Vagina (tissue), 2 donors: ENCODE measurements around the gene PML. TPM values are rescaled to one million over a fixed set of nuclear protein-coding genes. Genes with fewer than 3 reads are reported as not detected.
"Not testable (repeated sequence)": the region's sequence is repeated elsewhere in the genome, so short reads cannot be mapped to it uniquely, and the experiment has no call there.

Experiments
- DNase-seq, 2 donors: peaks; one replicate each; pipeline ENCODE4 v3.0.0-alpha.2; 2017; ENCODE audit errors: extremely low spot score in 2 of 2
- H3K27ac ChIP-seq: fragments of 200-600 bp; sonication (generic); one replicate; pipeline ENCODE4 v1.5.1; 2019
- H3K27me3 ChIP-seq: fragments of 200-600 bp; sonication (generic); one replicate; pipeline ENCODE4 v1.5.1; 2019
- H3K36me3 ChIP-seq, 2 donors: fragments of 200-600 bp; sonication (generic); one replicate each; pipeline ENCODE4 v1.5.1; 2017 to 2019
- H3K4me1 ChIP-seq: fragments of 200-600 bp; sonication (generic); one replicate; pipeline ENCODE4 v1.5.1; 2019
- H3K4me3 ChIP-seq, 2 donors: fragments of 200-600 bp; sonication (generic); 1 replicate in 1 of 2; 2 replicates in 1 of 2; pipeline ENCODE4 v1.5.1; 2016 to 2019
- H3K9me3 ChIP-seq: fragments of 200-600 bp; sonication (generic); one replicate; pipeline ENCODE4 v1.5.1; 2019
- POLR2A ChIP-seq, 2 donors: fragments of 450-650 bp; IDR thresholded peaks; one replicate each; pipeline ENCODE4 v1.6.1; 2017; ENCODE audit warnings: antibody characterized with exemption in 2 of 2, mild to moderate bottlenecking in 2 of 2, moderate library complexity in 2 of 2
- POLR2AphosphoS5 ChIP-seq, 2 donors: sonication (generic); formaldehyde crosslinking; IDR thresholded peaks; one replicate each; pipeline ENCODE4 v1.9.0; 2017; ENCODE audit warnings: antibody characterized with exemption in 2 of 2, mild to moderate bottlenecking in 2 of 2, low read depth in 1 of 2; ENCODE audit not compliant: insufficient read depth in 1 of 2
- intact Hi-C: fragments of 100-400 bp; cut with DNase I; formaldehyde crosslinking; loops from one replicate; pipeline ENCODE4 v1.15.1; 2023
- total RNA-seq: library from RNA; depleted of rRNA; stranded (reverse); fragments of >200 nt; gene quantifications from one replicate; pipeline ENCODE4 v1.2.3, GENCODE V29; 2016
- TF ChIP-seq, protein P1 (sequence below), 3 experiments: fragments of 450-650 bp in 2 of 3; fragments of 200-600 bp in 1 of 3; sonication (generic) in 1 of 3; IDR thresholded peaks; one replicate each; pipeline ENCODE4 v1.5.1; 2017 to 2019; ENCODE audit warnings: antibody characterized with exemption in 3 of 3, mild to moderate bottlenecking in 2 of 3, moderate library complexity in 2 of 3

PML gene
- total RNA-seq, 1 donor from 2014 or later = 107 TPM

DNA sequence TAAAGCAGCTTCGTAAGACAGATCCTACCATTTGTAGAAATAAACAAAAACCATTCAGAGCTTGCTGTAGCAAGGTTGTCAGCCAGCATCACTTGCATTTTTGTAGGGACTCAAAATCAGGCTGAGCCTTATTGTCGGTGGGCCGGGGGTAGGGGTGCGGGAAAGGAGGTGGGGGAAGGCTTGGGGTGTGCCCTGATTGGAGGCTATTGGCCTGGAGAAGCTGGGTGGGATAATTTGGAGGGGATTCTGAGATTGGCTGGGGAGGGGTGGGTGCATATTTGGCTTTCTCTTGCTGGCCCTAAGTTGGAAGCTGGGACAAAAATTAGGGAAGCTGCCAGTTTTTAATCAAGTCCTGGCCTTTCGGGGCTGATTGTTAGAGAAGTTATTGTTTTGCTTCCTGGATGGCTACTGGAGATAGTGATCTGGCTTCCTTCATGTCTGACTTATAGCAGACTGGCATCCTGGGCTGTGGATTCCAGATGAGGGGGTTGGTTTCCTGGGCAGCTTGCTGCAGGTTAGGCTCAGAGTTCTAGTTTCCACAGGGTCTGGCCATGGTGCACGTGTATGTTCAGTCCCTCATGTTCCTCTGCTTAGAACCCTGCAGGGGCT lies 25.3 kb upstream of the PML start:
- DNase-seq = no peak
- peaks cover 11% of the 10 kb centered on the region for H3K4me1 ChIP-seq
- H3K9me3 ChIP-seq = no peaks in the 10 kb centered on the region
- H3K36me3 ChIP-seq = no peaks in the 10 kb centered on the region
- H3K4me3 ChIP-seq = no peak overlapping the region
- H3K27ac ChIP-seq = no peak overlapping the region
- intact Hi-C loops = loop anchor here (10.0 kb wide), 1 partner anchor 64 kb away; no protein-coding TSS in a partner anchor
- H3K27me3 ChIP-seq = no peaks in the 10 kb centered on the region
- TF ChIP-seq, protein P1, sequence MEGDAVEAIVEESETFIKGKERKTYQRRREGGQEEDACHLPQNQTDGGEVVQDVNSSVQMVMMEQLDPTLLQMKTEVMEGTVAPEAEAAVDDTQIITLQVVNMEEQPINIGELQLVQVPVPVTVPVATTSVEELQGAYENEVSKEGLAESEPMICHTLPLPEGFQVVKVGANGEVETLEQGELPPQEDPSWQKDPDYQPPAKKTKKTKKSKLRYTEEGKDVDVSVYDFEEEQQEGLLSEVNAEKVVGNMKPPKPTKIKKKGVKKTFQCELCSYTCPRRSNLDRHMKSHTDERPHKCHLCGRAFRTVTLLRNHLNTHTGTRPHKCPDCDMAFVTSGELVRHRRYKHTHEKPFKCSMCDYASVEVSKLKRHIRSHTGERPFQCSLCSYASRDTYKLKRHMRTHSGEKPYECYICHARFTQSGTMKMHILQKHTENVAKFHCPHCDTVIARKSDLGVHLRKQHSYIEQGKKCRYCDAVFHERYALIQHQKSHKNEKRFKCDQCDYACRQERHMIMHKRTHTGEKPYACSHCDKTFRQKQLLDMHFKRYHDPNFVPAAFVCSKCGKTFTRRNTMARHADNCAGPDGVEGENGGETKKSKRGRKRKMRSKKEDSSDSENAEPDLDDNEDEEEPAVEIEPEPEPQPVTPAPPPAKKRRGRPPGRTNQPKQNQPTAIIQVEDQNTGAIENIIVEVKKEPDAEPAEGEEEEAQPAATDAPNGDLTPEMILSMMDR (IDR thresholded peaks at IDR 0.05) = no peak
- TF ChIP-seq POLR2A (IDR thresholded peaks at IDR 0.05) (no peak), POLR2AphosphoS5 (IDR thresholded peaks at IDR 0.05; ENCODE audit: insufficient read depth in 1 of 2, low read depth in 1 of 2) (no peak)

- peaks cover 11% of the 10 kb centered on the region for H3K4me1 ChIP-seq
- DNase-seq = no peak
- TF ChIP-seq POLR2AphosphoS5 (IDR thresholded peaks at IDR 0.05; ENCODE audit: insufficient read depth in 1 of 2, low read depth in 1 of 2) (peak; percentile 38 to 78), POLR2A (IDR thresholded peaks at IDR 0.05) (no peak)
- TF ChIP-seq, protein P1 (IDR thresholded peaks at IDR 0.05) = peak; percentile 78 to 95 (median 89)
- no peaks in the 10 kb centered on the region for H3K9me3 ChIP-seq
- H3K4me3 ChIP-seq = peak overlapping the region; percentile 16 to 25
- no peak overlapping the region for H3K27ac ChIP-seq
- intact Hi-C loops = loop anchor here (5.0 to 10.0 kb wide), 2 partner anchors 69 to 162 kb away; partner anchors contain the start of gene ISLR2
- H3K27me3 ChIP-seq = no peaks in the 10 kb centered on the region
- no peaks in the 10 kb centered on the region for H3K36me3 ChIP-seq
These were observed 21.4 kb upstream of the PML start for GRCh38 chr15:73972984-73973682.

GRCh38 chr15:73973683-73974200 lies 20.8 kb upstream of the PML start:
- not testable (repeated sequence) for DNase-seq, H3K36me3 ChIP-seq, H3K27ac ChIP-seq, H3K27me3 ChIP-seq, H3K9me3 ChIP-seq
- intact Hi-C loops = loop anchor here (5.0 to 10.0 kb wide), 2 partner anchors 69 to 161 kb away; partner anchors contain the start of gene ISLR2
- H3K4me1 ChIP-seq = peaks cover 11% of the 10 kb centered on the region
- peak overlapping the region in 1 of 2 donors; percentile 16 for H3K4me3 ChIP-seq

DNA sequence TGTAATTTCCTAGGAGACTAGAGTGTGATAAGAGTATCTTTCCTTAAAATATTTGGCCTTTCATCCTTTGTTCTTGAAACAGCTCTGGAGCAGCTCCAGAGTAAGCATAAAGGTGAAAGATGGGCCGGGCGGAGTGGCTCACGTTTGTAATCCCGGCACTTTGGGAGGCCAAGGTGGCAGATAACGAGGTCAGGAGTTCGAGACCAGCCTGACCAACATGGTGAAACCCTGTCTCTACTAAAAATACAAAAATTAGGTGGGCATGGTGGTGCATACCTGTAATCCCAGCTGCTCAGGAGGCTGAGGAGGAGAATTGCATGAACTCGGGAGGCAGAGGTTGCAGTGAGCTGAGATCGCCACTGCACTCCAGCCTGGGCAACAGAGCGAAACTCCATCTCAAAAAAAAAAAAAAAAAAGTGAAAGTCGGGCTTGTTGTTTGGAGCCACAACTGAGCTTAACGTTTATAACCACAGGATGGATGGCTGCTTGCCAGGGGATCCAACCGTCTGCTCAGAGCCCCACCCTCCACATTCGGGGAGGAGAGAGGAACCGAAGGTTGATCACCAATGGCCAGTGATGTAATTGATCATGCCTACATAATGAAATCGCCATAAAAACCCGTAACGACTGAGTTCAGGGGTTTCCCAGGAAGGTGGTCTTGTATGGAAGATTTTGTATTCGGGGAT lies 18.9 kb upstream of the PML start:
- H3K4me1 ChIP-seq = peaks cover 11% of the 10 kb centered on the region
- intact Hi-C loops = loop anchor here (10.0 kb wide), 1 partner anchor 159 kb away; the partner anchor contains the start of gene ISLR2
- not testable (repeated sequence) for H3K36me3 ChIP-seq

DNA sequence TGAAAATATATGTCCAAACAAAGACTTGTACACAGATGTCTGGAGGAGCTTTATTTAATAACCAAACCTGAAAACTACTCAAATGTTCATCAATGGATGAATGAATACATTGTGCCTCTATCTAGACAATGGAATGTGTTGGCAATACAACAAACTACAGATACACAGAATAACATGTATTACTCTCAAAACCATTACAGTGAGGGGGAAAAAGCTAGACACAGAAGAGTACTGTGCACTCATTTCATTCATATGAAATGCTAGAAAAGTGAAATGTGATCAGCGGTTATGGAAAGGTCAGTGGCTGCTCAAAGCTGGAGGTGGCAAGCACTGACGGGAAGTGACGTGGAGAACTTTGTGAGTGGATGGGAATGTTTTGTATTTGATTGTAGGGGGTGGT lies 15.6 kb upstream of the PML start:
- DNase-seq = peak in 1 of 2 donors; percentile 16
- H3K4me1 ChIP-seq = peaks cover 32% of the 10 kb centered on the region
- H3K4me3 ChIP-seq = no peak overlapping the region
- H3K27me3 ChIP-seq = no peaks in the 10 kb centered on the region
- H3K36me3 ChIP-seq = no peaks in the 10 kb centered on the region
- TF ChIP-seq, protein P1 (IDR thresholded peaks at IDR 0.05) = no peak
- no peak for TF ChIP-seq POLR2AphosphoS5 (IDR thresholded peaks at IDR 0.05; ENCODE audit: insufficient read depth in 1 of 2, low read depth in 1 of 2)
- no peak for TF ChIP-seq POLR2A (IDR thresholded peaks at IDR 0.05)
- no peak overlapping the region for H3K27ac ChIP-seq
- intact Hi-C loops = loop anchor here (10.0 kb wide), 1 partner anchor 156 kb away; the partner anchor contains the start of gene ISLR2
- no peaks in the 10 kb centered on the region for H3K9me3 ChIP-seq

More for the DNA sequence above, 18.9 kb upstream of the PML start:
- not testable (repeated sequence) for H3K27me3 ChIP-seq, H3K9me3 ChIP-seq, H3K27ac ChIP-seq, DNase-seq, H3K4me3 ChIP-seq
